ENCODE measurements around the gene ADAM15.

The ADAM15 gene

DNA sequence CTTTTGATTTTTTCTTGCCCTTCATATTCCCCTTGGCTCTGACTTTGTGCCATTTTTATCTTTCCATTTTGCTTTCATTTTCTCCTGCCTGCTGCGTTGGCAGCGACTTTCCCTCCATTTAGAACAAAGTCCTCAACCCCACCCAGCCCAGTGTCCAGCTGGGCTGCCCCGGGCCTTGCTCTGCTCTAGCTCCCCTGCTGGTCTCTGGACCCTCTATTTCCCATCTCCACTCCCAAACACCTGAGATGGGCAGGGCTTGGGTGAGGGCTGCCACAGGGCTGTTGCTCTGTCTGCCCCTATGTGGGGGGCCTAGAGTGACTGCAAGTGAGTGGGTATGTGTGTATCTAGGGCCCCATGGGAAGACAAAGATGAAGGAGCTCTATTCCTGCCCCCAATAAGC, 7.3 kb upstream of the ADAM15 start:
- no peaks in the 10 kb centered on the region for H3K4me1 ChIP-seq (ENCODE audit: control insufficient read depth, insufficient read depth, low read length)
- no peaks in the 10 kb centered on the region for H3K36me3 ChIP-seq (ENCODE audit: control insufficient read depth in 2 of 2, insufficient read depth in 1 of 2, low read length in 2 of 2)
- peak; percentile 75; the same call in 1 of the 2 replicates for TF ChIP-seq GLIS1 (tag by site-specific recombination; IDR thresholded peaks at IDR 0.05)
- no peak for TF ChIP-seq ZNF266 (tag by site-specific recombination; IDR thresholded peaks at IDR 0.05; ENCODE audit: low read depth)
- 0 out of 2 replicates have a peak, but pooled peaks have one; percentile 22 for TF ChIP-seq PRDM1 (tag by site-specific recombination; IDR thresholded peaks at IDR 0.05)
- TF ChIP-seq, protein P1, sequence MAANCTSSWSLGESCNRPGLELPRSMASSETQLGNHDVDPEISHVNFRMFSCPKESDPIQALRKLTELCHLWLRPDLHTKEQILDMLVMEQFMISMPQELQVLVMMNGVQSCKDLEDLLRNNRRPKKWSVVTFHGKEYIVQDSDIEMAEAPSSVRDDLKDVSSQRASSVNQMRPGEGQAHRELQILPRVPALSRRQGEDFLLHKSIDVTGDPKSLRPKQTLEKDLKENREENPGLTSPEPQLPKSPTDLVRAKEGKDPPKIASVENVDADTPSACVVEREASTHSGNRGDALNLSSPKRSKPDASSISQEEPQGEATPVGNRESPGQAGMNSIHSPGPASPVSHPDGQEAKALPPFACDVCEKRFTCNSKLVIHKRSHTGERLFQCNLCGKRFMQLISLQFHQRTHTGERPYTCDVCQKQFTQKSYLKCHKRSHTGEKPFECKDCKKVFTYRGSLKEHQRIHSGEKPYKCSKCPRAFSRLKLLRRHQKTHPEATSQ (tag by site-specific recombination; IDR thresholded peaks at IDR 0.05): no peak
- ChIA-PET POLR2A (interaction anchor here (1.7 kb wide), 1 partner anchor 49 kb away, joined by 4 read pairs; no protein-coding TSS in a partner anchor), CTCF (interaction anchor here (0.6 to 9.2 kb wide), 17 partner anchors 10 to 484 kb away, joined by 3 to 94 read pairs (median 7); partner anchors contain the start of genes DCST1, DCST2, EFNA4 and KRTCAP2)
- no peaks in the 10 kb centered on the region for H3K9me3 ChIP-seq (ENCODE audit: control insufficient read depth, insufficient read depth, low read depth, low read length)
- no peak overlapping the region for H3K27ac ChIP-seq (ENCODE audit: extremely low read depth, low read depth, low read length)
- no peak overlapping the region for H3K4me3 ChIP-seq (ENCODE audit: low read depth, low read length)

DNA sequence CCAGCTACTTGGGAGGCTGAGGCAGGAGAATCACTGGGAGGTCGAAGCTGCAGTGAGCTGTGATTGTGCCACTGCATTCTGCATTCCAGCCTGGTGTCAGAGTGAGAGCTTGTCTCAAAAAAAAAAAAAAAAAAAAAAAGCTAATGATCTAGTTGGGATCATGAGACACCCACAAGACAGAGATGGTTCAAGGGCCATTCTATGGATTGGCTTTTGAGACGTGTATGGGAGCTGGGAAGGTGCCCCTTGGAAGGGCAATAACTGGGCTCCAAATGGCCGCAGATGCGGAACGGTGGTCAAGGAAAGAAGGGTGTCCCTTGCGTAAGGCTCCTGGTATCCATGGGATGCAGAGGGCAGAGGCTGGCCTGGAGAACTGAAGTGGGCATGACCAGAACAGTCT, 6.8 kb upstream of the ADAM15 start:
- Histone ChIP-seq H3K36me3 (ENCODE audit: control insufficient read depth in 2 of 2, insufficient read depth in 1 of 2, low read length in 2 of 2) (no peaks in the 10 kb centered on the region), H3K4me1 (ENCODE audit: control insufficient read depth, insufficient read depth, low read length) (no peaks in the 10 kb centered on the region), H3K9me3 (ENCODE audit: control insufficient read depth, insufficient read depth, low read depth, low read length) (no peaks in the 10 kb centered on the region), H3K4me3 (ENCODE audit: low read depth, low read length) (no peak overlapping the region), H3K27ac (ENCODE audit: extremely low read depth, low read depth, low read length) (no peak overlapping the region)
- no peak for TF ChIP-seq ZNF521 (tag by site-specific recombination; IDR thresholded peaks at IDR 0.05)
- TF ChIP-seq, protein P2, sequence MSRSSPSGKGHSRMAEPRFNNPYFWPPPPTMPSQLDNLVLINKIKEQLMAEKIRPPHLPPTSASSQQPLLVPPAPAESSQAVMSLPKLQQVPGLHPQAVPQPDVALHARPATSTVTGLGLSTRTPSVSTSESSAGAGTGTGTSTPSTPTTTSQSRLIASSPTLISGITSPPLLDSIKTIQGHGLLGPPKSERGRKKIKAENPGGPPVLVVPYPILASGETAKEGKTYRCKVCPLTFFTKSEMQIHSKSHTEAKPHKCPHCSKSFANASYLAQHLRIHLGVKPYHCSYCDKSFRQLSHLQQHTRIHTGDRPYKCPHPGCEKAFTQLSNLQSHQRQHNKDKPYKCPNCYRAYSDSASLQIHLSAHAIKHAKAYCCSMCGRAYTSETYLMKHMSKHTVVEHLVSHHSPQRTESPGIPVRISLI (tag by site-specific recombination; IDR thresholded peaks at IDR 0.05): peak; percentile 74; the same call in 1 of the 2 replicates
- ChIA-PET CTCF (interaction anchor here (0.6 to 9.2 kb wide), 22 partner anchors 10 to 894 kb away, joined by 3 to 94 read pairs (median 4); partner anchors contain the start of genes DCST1, DCST2, EFNA4 and KRTCAP2), POLR2A (interaction anchor here (0.9 to 1.7 kb wide), 3 partner anchors 11 to 50 kb away, joined by 3 to 5 read pairs (median 4); no protein-coding TSS in a partner anchor)

DNA sequence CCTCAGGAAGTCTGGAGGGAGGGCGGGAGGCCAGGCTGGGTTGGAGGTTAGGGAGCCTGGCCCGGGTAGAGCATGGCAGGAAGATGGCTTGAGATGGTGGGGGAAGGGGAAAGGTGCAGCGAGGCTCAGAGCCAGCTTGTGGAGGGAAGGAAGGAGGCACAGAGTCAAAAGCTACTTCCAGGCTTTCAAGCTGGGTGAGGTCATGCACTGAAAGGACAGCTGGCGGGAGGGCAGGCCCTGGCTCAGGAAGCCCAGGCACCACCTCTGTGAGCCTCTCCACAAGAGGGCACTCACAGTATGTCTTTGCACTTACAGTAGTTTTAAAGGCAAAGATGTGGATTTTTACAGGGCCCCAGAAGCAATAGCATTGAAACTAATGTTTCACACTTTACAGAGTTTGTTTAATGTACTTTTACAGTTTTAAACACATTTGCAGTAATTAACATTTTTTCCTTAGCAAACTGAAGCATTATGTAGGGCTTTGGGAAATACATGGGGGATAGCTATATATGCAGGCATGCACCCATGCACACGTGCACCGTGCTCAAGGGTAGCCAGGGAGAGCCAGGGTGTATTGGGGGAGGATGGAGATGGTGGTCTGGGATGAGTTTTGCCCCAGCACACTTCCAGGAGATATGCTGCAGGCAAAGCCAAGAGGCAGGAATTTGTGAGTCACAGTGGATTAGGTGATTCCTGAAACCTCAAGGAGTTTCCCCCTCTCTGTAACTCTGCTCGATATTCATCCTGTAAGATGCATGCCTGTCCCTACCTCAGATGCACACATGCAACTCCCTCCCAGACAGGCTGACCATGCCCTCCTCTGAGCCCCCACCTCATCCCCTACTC, 6.1 kb upstream of the ADAM15 start:
- Histone ChIP-seq H3K27ac (ENCODE audit: extremely low read depth, low read depth, low read length) (no peak overlapping the region), H3K9me3 (ENCODE audit: control insufficient read depth, insufficient read depth, low read depth, low read length) (no peaks in the 10 kb centered on the region), H3K36me3 (ENCODE audit: control insufficient read depth in 2 of 2, insufficient read depth in 1 of 2, low read length in 2 of 2) (no peaks in the 10 kb centered on the region), H3K4me1 (ENCODE audit: control insufficient read depth, insufficient read depth, low read length) (peaks cover 6% of the 10 kb centered on the region), H3K4me3 (ENCODE audit: low read depth, low read length) (no peak overlapping the region)
- POLR2A ChIA-PET: interaction anchor here (0.9 to 1.7 kb wide), 3 partner anchors 12 to 50 kb away, joined by 3 to 5 read pairs (median 4); no protein-coding TSS in a partner anchor
- CTCF ChIA-PET: interaction anchor here (0.6 to 9.2 kb wide), 27 partner anchors 9 to 894 kb away, joined by 3 to 94 read pairs (median 4); partner anchors contain the start of genes DCST1, DCST2, EFNA4 and KRTCAP2
- peak; percentile 69; the same call in 1 of the 2 replicates for TF ChIP-seq ZNF600 (tag by site-specific recombination; IDR thresholded peaks at IDR 0.05)
- 0 out of 2 replicates have a peak, but pooled peaks have one; percentile 27 for TF ChIP-seq ZBTB21 (tag by site-specific recombination; IDR thresholded peaks at IDR 0.05)
- TF ChIP-seq, protein P3, sequence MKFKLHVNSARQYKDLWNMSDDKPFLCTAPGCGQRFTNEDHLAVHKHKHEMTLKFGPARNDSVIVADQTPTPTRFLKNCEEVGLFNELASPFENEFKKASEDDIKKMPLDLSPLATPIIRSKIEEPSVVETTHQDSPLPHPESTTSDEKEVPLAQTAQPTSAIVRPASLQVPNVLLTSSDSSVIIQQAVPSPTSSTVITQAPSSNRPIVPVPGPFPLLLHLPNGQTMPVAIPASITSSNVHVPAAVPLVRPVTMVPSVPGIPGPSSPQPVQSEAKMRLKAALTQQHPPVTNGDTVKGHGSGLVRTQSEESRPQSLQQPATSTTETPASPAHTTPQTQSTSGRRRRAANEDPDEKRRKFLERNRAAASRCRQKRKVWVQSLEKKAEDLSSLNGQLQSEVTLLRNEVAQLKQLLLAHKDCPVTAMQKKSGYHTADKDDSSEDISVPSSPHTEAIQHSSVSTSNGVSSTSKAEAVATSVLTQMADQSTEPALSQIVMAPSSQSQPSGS (tag by site-specific recombination; IDR thresholded peaks at IDR 0.05; ENCODE audit: low read depth): peak; percentile 70; the same call in 1 of the 2 replicates
- TF ChIP-seq, protein P4, sequence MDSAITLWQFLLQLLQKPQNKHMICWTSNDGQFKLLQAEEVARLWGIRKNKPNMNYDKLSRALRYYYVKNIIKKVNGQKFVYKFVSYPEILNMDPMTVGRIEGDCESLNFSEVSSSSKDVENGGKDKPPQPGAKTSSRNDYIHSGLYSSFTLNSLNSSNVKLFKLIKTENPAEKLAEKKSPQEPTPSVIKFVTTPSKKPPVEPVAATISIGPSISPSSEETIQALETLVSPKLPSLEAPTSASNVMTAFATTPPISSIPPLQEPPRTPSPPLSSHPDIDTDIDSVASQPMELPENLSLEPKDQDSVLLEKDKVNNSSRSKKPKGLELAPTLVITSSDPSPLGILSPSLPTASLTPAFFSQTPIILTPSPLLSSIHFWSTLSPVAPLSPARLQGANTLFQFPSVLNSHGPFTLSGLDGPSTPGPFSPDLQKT (IDR thresholded peaks at IDR 0.05; ENCODE audit: borderline replicate concordance, low read depth, low read length): no peak
- TF ChIP-seq, protein P5, sequence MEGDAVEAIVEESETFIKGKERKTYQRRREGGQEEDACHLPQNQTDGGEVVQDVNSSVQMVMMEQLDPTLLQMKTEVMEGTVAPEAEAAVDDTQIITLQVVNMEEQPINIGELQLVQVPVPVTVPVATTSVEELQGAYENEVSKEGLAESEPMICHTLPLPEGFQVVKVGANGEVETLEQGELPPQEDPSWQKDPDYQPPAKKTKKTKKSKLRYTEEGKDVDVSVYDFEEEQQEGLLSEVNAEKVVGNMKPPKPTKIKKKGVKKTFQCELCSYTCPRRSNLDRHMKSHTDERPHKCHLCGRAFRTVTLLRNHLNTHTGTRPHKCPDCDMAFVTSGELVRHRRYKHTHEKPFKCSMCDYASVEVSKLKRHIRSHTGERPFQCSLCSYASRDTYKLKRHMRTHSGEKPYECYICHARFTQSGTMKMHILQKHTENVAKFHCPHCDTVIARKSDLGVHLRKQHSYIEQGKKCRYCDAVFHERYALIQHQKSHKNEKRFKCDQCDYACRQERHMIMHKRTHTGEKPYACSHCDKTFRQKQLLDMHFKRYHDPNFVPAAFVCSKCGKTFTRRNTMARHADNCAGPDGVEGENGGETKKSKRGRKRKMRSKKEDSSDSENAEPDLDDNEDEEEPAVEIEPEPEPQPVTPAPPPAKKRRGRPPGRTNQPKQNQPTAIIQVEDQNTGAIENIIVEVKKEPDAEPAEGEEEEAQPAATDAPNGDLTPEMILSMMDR (tag by site-specific recombination; IDR thresholded peaks at IDR 0.05): peak; percentile 72
- no peak for TF ChIP-seq ZNF549 (tag by site-specific recombination; IDR thresholded peaks at IDR 0.05)
- TF ChIP-seq ZNF114 (tag by site-specific recombination; IDR thresholded peaks at IDR 0.05): no peak
- TF ChIP-seq ZNF157 (tag by site-specific recombination; IDR thresholded peaks at IDR 0.05): no peak
- 0 out of 2 replicates have a peak, but pooled peaks have one; percentile 39 for TF ChIP-seq TRIM28 (IDR thresholded peaks at IDR 0.05; ENCODE audit: borderline replicate concordance, low read length)
- no peak for TF ChIP-seq HOXA7 (CRISPR knock-in tag; IDR thresholded peaks at IDR 0.05; ENCODE audit: borderline replicate concordance)
- TF ChIP-seq ZNF354C (tag by site-specific recombination; IDR thresholded peaks at IDR 0.05; ENCODE audit: borderline replicate concordance, low read depth): no peak
- TF ChIP-seq, protein P6, sequence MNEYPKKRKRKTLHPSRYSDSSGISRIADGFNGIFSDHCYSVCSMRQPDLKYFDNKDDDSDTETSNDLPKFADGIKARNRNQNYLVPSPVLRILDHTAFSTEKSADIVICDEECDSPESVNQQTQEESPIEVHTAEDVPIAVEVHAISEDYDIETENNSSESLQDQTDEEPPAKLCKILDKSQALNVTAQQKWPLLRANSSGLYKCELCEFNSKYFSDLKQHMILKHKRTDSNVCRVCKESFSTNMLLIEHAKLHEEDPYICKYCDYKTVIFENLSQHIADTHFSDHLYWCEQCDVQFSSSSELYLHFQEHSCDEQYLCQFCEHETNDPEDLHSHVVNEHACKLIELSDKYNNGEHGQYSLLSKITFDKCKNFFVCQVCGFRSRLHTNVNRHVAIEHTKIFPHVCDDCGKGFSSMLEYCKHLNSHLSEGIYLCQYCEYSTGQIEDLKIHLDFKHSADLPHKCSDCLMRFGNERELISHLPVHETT (tag by site-specific recombination; IDR thresholded peaks at IDR 0.05): no peak
- peak; percentile 36; the same call in 1 of the 2 replicates for TF ChIP-seq ZNF341 (tag by site-specific recombination; IDR thresholded peaks at IDR 0.05; ENCODE audit: low read depth)
- peak; percentile 43; the same call in 1 of the 2 replicates for TF ChIP-seq KLF8 (tag by site-specific recombination; IDR thresholded peaks at IDR 0.05)

All from HEK293 (cell line).